ENCODE results near the gene GRM7. TPM values are rescaled to one million over a fixed set of nuclear protein-coding genes. Genes with fewer than 3 reads are reported as not detected.

Gene GRM7
- total RNA-seq, 4 donors from 2014 or later = not detected

GRCh38 chr3:7754653-7755441 is 893.9 kb downstream of the GRM7 start:
- no peaks in the 10 kb centered on the region for H3K4me1 ChIP-seq

GRCh38 chr3:7759630-7760029 is 898.7 kb downstream of the GRM7 start:
- no peak for DNase-seq
- ATAC-seq = no peak
- Histone ChIP-seq H3K4me3 (no peak overlapping the region), H3K27me3 (no peaks in the 10 kb centered on the region), H3K36me3 (no peaks in the 10 kb centered on the region), H3K9me3 (no peaks in the 10 kb centered on the region), H3K27ac (no peak overlapping the region), H3K4me1 (no peaks in the 10 kb centered on the region)
- TF ChIP-seq POLR2A (IDR thresholded peaks at IDR 0.05) (no peak), CTCF (IDR thresholded peaks at IDR 0.05 in 4 of 5, conservative IDR thresholded peaks at IDR 0.05 in 1 of 5) (no peak)
- intact Hi-C loops (cut with DNase I; ENCODE audit: low total_unique reads) = no loop called here
- in situ Hi-C loops (cut with MboI; ENCODE audit: low sequenced_read_pairs in 4 of 4) = no loop called here

More at GRCh38 chr3:7754653-7755441, 893.9 kb downstream of the GRM7 start:
- no peaks in the 10 kb centered on the region for H3K36me3 ChIP-seq
- no peak overlapping the region for H3K4me3 ChIP-seq
- in situ Hi-C loops (cut with MboI; ENCODE audit: low sequenced_read_pairs in 4 of 4) (no loop called here), intact Hi-C loops (cut with DNase I; ENCODE audit: low total_unique reads) (no loop called here)
- TF ChIP-seq CTCF (IDR thresholded peaks at IDR 0.05 in 4 of 5, conservative IDR thresholded peaks at IDR 0.05 in 1 of 5) = no peak
- no peak for TF ChIP-seq POLR2A (IDR thresholded peaks at IDR 0.05)
- ATAC-seq (no peak), DNase-seq (no peak)
- no peaks in the 10 kb centered on the region for H3K27me3 ChIP-seq
- H3K9me3 ChIP-seq = no peaks in the 10 kb centered on the region
- no peak overlapping the region for H3K27ac ChIP-seq

- Histone ChIP-seq H3K4me1 (no peaks in the 10 kb centered on the region), H3K4me3 (no peak overlapping the region), H3K36me3 (no peaks in the 10 kb centered on the region), H3K27ac (no peak overlapping the region), H3K27me3 (no peaks in the 10 kb centered on the region), H3K9me3 (no peaks in the 10 kb centered on the region)
- in situ Hi-C loops (cut with MboI; ENCODE audit: low sequenced_read_pairs in 4 of 4) (no loop called here), intact Hi-C loops (cut with DNase I; ENCODE audit: low total_unique reads) (no loop called here)
- TF ChIP-seq POLR2A (IDR thresholded peaks at IDR 0.05) (no peak), CTCF (IDR thresholded peaks at IDR 0.05 in 4 of 5, conservative IDR thresholded peaks at IDR 0.05 in 1 of 5) (no peak)
- ATAC-seq (no peak), DNase-seq (no peak)
Observed at GRCh38 chr3:7760718-7761117, 899.8 kb downstream of the GRM7 start.

- Histone ChIP-seq H3K27ac (no peak overlapping the region), H3K4me1 (no peaks in the 10 kb centered on the region), H3K4me3 (no peak overlapping the region), H3K36me3 (no peaks in the 10 kb centered on the region), H3K9me3 (no peaks in the 10 kb centered on the region), H3K27me3 (no peaks in the 10 kb centered on the region)
- intact Hi-C loops (cut with DNase I; ENCODE audit: low total_unique reads) (no loop called here), in situ Hi-C loops (cut with MboI; ENCODE audit: low sequenced_read_pairs in 4 of 4) (no loop called here)
- no peak for TF ChIP-seq CTCF (IDR thresholded peaks at IDR 0.05 in 4 of 5, conservative IDR thresholded peaks at IDR 0.05 in 1 of 5)
- TF ChIP-seq POLR2A (IDR thresholded peaks at IDR 0.05) = no peak
- ATAC-seq (no peak), DNase-seq (no peak)
Observed at GRCh38 chr3:7764115-7764514, 903.2 kb downstream of the GRM7 start.

Measured in gastrocnemius medialis (tissue), 4 donors.